ENCODE data around the gene ARHGAP24. TPM values are rescaled to one million over a fixed set of nuclear protein-coding genes. Genes with fewer than 3 reads are reported as not detected.
A peak's percentile ranks its signal among the peaks of the same experiment; 100 is the strongest.

Gene ARHGAP24
- total RNA-seq, 6 experiments from 2014 or later, result 4.0 to 7.3 (median 6.1) TPM

GRCh38 chr4:86035688-86036087 lies 560.7 kb downstream of the ARHGAP24 start:
- TF ChIP-seq CTCF (IDR thresholded peaks at IDR 0.05) (no peak), POLR2A (IDR thresholded peaks at IDR 0.05) (no peak)
- H3K4me1 ChIP-seq, result no peaks in the 10 kb centered on the region
- no peak overlapping the region for H3K4me3 ChIP-seq
- no peaks in the 10 kb centered on the region for H3K36me3 ChIP-seq
- DNase-seq (no peak), ATAC-seq (no peak)
- intact Hi-C loops (cut with DNase I), result no loop called here
- no peaks in the 10 kb centered on the region for H3K27me3 ChIP-seq
- H3K27ac ChIP-seq, result no peak overlapping the region
- no peaks in the 10 kb centered on the region for H3K9me3 ChIP-seq
- 86% methylated on average over 1 of the region's 1 CpG for WGBS (ENCODE audit: insufficient coverage, low coverage, low lambda C conversion rate, missing lambda C conversion rate)

GRCh38 chr4:86036736-86037135 lies 561.8 kb downstream of the ARHGAP24 start:
- Histone ChIP-seq H3K4me3 (no peak overlapping the region), H3K9me3 (no peaks in the 10 kb centered on the region), H3K27ac (no peak overlapping the region), H3K4me1 (no peaks in the 10 kb centered on the region), H3K36me3 (no peaks in the 10 kb centered on the region), H3K27me3 (no peaks in the 10 kb centered on the region)
- no peak for DNase-seq
- intact Hi-C loops (cut with DNase I), result no loop called here
- TF ChIP-seq CTCF (IDR thresholded peaks at IDR 0.05), result no peak
- TF ChIP-seq POLR2A (IDR thresholded peaks at IDR 0.05), result no peak
- 52% methylated on average over 4 of the region's 4 CpGs for WGBS (ENCODE audit: insufficient coverage, low coverage, low lambda C conversion rate, missing lambda C conversion rate)
- no peak for ATAC-seq

DNA sequence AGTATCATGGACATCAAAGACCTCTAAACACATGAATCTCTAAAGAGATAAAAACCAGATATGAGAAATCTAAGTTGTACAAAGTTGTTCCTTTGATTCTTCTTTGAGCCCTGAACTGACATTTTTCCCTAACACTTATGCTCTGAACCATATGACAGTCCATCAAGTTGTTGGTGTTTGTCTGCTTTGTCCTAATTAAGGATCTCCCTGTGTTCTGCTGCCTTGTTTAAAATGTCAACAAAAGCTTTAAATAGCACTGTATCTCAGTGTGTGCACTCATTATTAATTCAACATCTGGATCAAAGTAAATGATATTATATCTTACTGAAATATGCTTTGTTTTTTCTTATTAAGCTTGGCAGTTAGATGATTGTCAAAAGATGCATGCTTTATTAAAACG lies 563.1 kb downstream of the ARHGAP24 start:
- WGBS (ENCODE audit: insufficient coverage, low coverage, low lambda C conversion rate, missing lambda C conversion rate), result 36% methylated on average over 1 of the region's 1 CpG
- Histone ChIP-seq H3K36me3 (no peaks in the 10 kb centered on the region), H3K4me1 (no peaks in the 10 kb centered on the region), H3K9me3 (no peaks in the 10 kb centered on the region), H3K27ac (no peak overlapping the region), H3K27me3 (no peaks in the 10 kb centered on the region), H3K4me3 (no peak overlapping the region)
- ATAC-seq (no peak), DNase-seq (no peak)
- TF ChIP-seq CTCF (IDR thresholded peaks at IDR 0.05) (no peak), POLR2A (IDR thresholded peaks at IDR 0.05) (no peak)
- intact Hi-C loops (cut with DNase I), result no loop called here

DNA sequence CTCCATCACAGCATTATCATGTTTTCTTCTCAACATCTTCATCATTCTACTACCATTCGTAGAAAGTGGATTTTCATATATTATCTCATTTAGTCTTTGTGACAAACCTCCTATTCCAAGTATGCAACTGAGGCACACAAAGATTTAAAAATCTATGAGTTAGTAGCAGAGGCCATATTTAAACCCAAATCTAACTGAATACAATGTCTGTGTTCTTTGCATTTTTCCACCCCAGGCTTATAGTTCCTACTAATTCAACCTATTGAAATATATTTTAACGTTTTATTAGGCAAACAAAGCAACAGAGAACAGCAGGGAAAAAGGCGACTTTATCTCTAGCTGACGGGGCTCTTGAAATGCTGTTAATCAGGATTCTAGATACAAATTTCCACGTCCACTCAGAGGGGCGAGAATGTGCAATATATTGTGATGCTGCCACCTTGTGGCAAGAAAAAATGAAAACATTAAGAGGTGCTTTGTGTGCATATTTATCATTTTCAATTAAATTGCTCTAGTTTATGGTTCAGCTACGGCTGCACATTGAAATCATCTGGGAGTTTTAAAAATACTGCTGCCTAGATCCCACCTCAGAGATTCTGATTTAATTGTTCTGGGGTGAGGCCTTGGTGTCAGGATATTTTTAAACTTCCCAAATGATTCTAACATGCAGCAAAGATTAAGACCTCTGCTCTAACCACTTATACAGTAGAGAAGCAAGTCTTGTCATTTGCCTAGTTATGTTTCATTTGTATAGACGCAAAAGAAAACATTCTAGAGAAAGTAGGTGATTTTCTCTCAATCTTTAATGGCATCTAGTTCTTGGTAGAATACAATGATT lies 569.0 kb downstream of the ARHGAP24 start:
- no peaks in the 10 kb centered on the region for H3K9me3 ChIP-seq
- H3K27me3 ChIP-seq, result no peaks in the 10 kb centered on the region
- H3K27ac ChIP-seq, result no peak overlapping the region
- H3K4me3 ChIP-seq, result no peak overlapping the region
- no peaks in the 10 kb centered on the region for H3K36me3 ChIP-seq
- DNase-seq (no peak), ATAC-seq (peak; percentile 66 to 79 (median 72))
- intact Hi-C loops (cut with DNase I), result no loop called here
- no peaks in the 10 kb centered on the region for H3K4me1 ChIP-seq
- no peak for TF ChIP-seq POLR2A (IDR thresholded peaks at IDR 0.05)
- peak; percentile 58 to 73 (median 67) for TF ChIP-seq CTCF (IDR thresholded peaks at IDR 0.05)
- 14% methylated on average over 8 of the region's 8 CpGs for WGBS (ENCODE audit: insufficient coverage, low coverage, low lambda C conversion rate, missing lambda C conversion rate)

All from right lobe of liver (tissue), 6 donors.